Aorta (tissue), 5 donors: ENCODE measurements around the gene TBL1X. TPM values are rescaled to one million over a fixed set of nuclear protein-coding genes. Genes with fewer than 3 reads are reported as not detected.
"Not testable (repeated sequence)": the region's sequence is repeated elsewhere in the genome, so short reads cannot be mapped to it uniquely, and the experiment has no call there.

Experiments used
- ATAC-seq: fragments of 200-7000 bp; cut with Tn5 transposase; one replicate; pipeline ENCODE4 v1.9.1; 2022; ENCODE audit warnings: moderate library complexity; ENCODE audit not compliant: low FRiP score
- DNase-seq, 2 donors: peaks; one replicate each; pipeline ENCODE4 v3.0.0-alpha.2; 2020
- H3K27ac ChIP-seq, 2 donors: one replicate each; pipeline ENCODE4 v1.5.1; 2013; ENCODE audit warnings: low read length in 2 of 2, mild to moderate bottlenecking in 2 of 2, moderate library complexity in 2 of 2, control low read depth in 1 of 2, inconsistent platforms in 1 of 2, low read depth in 1 of 2
- H3K27me3 ChIP-seq, 2 donors: one replicate each; pipeline ENCODE4 v1.6.1; 2013; ENCODE audit warnings: control low read depth in 1 of 2, low read length in 1 of 2, mild to moderate bottlenecking in 1 of 2, moderate library complexity in 1 of 2; ENCODE audit not compliant: insufficient read depth in 2 of 2, control insufficient read depth in 1 of 2
- H3K36me3 ChIP-seq, 2 donors: one replicate each; pipeline ENCODE4 v1.6.1; 2013; ENCODE audit warnings: control low read depth in 1 of 2, low read length in 1 of 2, mild to moderate bottlenecking in 1 of 2; ENCODE audit not compliant: insufficient read depth in 2 of 2, control insufficient read depth in 1 of 2
- H3K4me1 ChIP-seq, 2 donors: one replicate each; pipeline ENCODE4 v1.6.1; 2013; ENCODE audit warnings: low read length in 2 of 2, control low read depth in 1 of 2, mild to moderate bottlenecking in 1 of 2, moderate library complexity in 1 of 2; ENCODE audit not compliant: insufficient read depth in 2 of 2, control insufficient read depth in 1 of 2
- H3K4me3 ChIP-seq, 2 donors: one replicate each; pipeline ENCODE4 v1.5.1; 2013; ENCODE audit warnings: low read length in 2 of 2, control low read depth in 1 of 2, mild to moderate bottlenecking in 1 of 2
- H3K9me3 ChIP-seq: one replicate; pipeline ENCODE4 v1.6.1; 2013; ENCODE audit warnings: mild to moderate bottlenecking, low read length; ENCODE audit not compliant: control insufficient read depth
- WGBS, 2 donors: extraction: QIAGEN DNeasy Blood & Tissue Kit; methylation state at CpG; one replicate each; pipeline ENCODE4 v1.1.7; 2013; 5-methylcytosine and 5-hydroxymethylcytosine counted together
- intact Hi-C, 2 donors: fragments of 100-400 bp; cut with DNase I; formaldehyde crosslinking; loops; one replicate each; pipeline versions ENCODE4 v1.14.2 to v1.15.0; 2022
- polyA plus RNA-seq, 2 donors: library from polyadenylated mRNA; stranded (reverse); fragments of 200-250 nt; gene quantifications; one replicate each; pipeline ENCODE4 v1.2.3, GENCODE V29; 2013
- total RNA-seq, 2 donors: library from RNA; stranded (reverse); fragmentation: NEBNext Ultra II Directional; extraction: Animal tissue kit (Norgen Biotek cat#: 25700); gene quantifications; one replicate each; pipeline ENCODE4 v1.2.1, GENCODE V29; 2021
- donor health status: healthy with polysubstance abuse.
- donor health status: Bipolar disorder and iron deficiency.
- donor health status: DM: no; HTN: no; CAD: no.
- donor health status: DM: no; HTN: no; CAD: no.
- donor health status: DM: yes; HTN: yes; CAD: no.

The TBL1X gene
- total and polyA plus RNA-seq, 4 donors, result 8.9 to 81.2 (median 27.5) TPM

- Histone ChIP-seq H3K36me3 (no peaks in the 10 kb centered on the region), H3K9me3 (peaks cover 3% of the 10 kb centered on the region), H3K27ac (no peak overlapping the region), H3K27me3 (no peaks in the 10 kb centered on the region), H3K4me1 (no peaks in the 10 kb centered on the region), H3K4me3 (no peak overlapping the region)
- no peak for DNase-seq
- intact Hi-C loops, result no loop called here
- no peak for ATAC-seq
- 23 to 38% methylated on average over 4 of the region's 4 CpGs for WGBS, 2 donors
Observed at GRCh38 chrX:9758021-9758638, 293.3 kb downstream of the TBL1X start.

GRCh38 chrX:9759337-9759736, 294.5 kb downstream of the TBL1X start:
- intact Hi-C loops, result no loop called here
- H3K4me3 ChIP-seq, result no peak overlapping the region
- no peak overlapping the region for H3K27ac ChIP-seq
- peaks cover 3% of the 10 kb centered on the region for H3K9me3 ChIP-seq
- no peak for ATAC-seq
- no peaks in the 10 kb centered on the region for H3K36me3 ChIP-seq
- DNase-seq, result no peak
- no peaks in the 10 kb centered on the region for H3K4me1 ChIP-seq
- 54 to 56% methylated on average over 8 of the region's 8 CpGs for WGBS, 2 donors
- no peaks in the 10 kb centered on the region for H3K27me3 ChIP-seq

GRCh38 chrX:9765072-9765736, 300.3 kb downstream of the TBL1X start:
- no peak for DNase-seq
- 12 to 16% methylated on average over 67 of the region's 67 CpGs for WGBS, 2 donors
- H3K36me3 ChIP-seq, result no peaks in the 10 kb centered on the region
- H3K27ac ChIP-seq, result no peak overlapping the region
- H3K4me3 ChIP-seq, result no peak overlapping the region
- peak; percentile 19 for ATAC-seq
- no peaks in the 10 kb centered on the region for H3K9me3 ChIP-seq
- no peaks in the 10 kb centered on the region for H3K4me1 ChIP-seq
- peaks cover 0 to 2% of the 10 kb centered on the region in 2 donors for H3K27me3 ChIP-seq
- intact Hi-C loops, result no loop called here

- ATAC-seq (no peak), DNase-seq (no peak)
- H3K27ac ChIP-seq, result no peak within 1 kb of the TSS
- H3K4me1 ChIP-seq, result no peaks in the 10 kb centered on the region
- WGBS, 2 donors, result 22 to 27% methylated on average over 19 to 26 of the region's 26 CpGs
- no peaks in the 10 kb centered on the region for H3K36me3 ChIP-seq
- peaks cover 0 to 2% of the 10 kb centered on the region in 2 donors for H3K27me3 ChIP-seq
- intact Hi-C loops, result no loop called here
- no peaks in the 10 kb centered on the region for H3K9me3 ChIP-seq
- no peak within 1 kb of the TSS for H3K4me3 ChIP-seq
Observed at GRCh38 chrX:9765737-9766097, 300.9 kb downstream of the TBL1X start, which contains the start of gene GPR143. TSS of gene GPR143 (minus strand) at chrX:9765847. CDS start at chrX:9765817, 30 bp downstream.

- Histone ChIP-seq H3K4me1 (no peaks in the 10 kb centered on the region), H3K36me3 (no peaks in the 10 kb centered on the region), H3K4me3 (no peak overlapping the region), H3K27me3 (peaks cover 0 to 2% of the 10 kb centered on the region in 2 donors), H3K9me3 (no peaks in the 10 kb centered on the region), H3K27ac (no peak overlapping the region)
- ATAC-seq, result no peak
- intact Hi-C loops, result no loop called here
- no peak for DNase-seq
- 63 to 84% methylated on average over 6 of the region's 6 CpGs for WGBS, 2 donors
Observed at GRCh38 chrX:9767375-9767774, 302.5 kb downstream of the TBL1X start.

GRCh38 chrX:9768321-9768839, 303.5 kb downstream of the TBL1X start:
- H3K27ac ChIP-seq, DNase-seq, H3K27me3 ChIP-seq, H3K36me3 ChIP-seq, ATAC-seq, intact Hi-C loops, H3K9me3 ChIP-seq, H3K4me3 ChIP-seq, H3K4me1 ChIP-seq: not testable (repeated sequence)
- WGBS, 2 donors, result 78 to 89% methylated on average over 5 of the region's 5 CpGs

GRCh38 chrX:9770319-9770718, 305.5 kb downstream of the TBL1X start:
- intact Hi-C loops, result no loop called here
- DNase-seq (no peak), ATAC-seq (no peak)
- WGBS, 2 donors, result 55 to 86% methylated on average over 1 of the region's 1 CpG
- Histone ChIP-seq H3K4me3 (no peak overlapping the region), H3K27ac (no peak overlapping the region), H3K9me3 (no peaks in the 10 kb centered on the region), H3K36me3 (no peaks in the 10 kb centered on the region), H3K4me1 (no peaks in the 10 kb centered on the region), H3K27me3 (no peaks in the 10 kb centered on the region)

GRCh38 chrX:9772943-9773342, 308.1 kb downstream of the TBL1X start:
- H3K27me3 ChIP-seq, result no peaks in the 10 kb centered on the region
- 71 to 82% methylated on average over 6 of the region's 6 CpGs for WGBS, 2 donors
- no peak overlapping the region for H3K4me3 ChIP-seq
- H3K9me3 ChIP-seq, result no peaks in the 10 kb centered on the region
- H3K36me3 ChIP-seq, result no peaks in the 10 kb centered on the region
- H3K27ac ChIP-seq, result no peak overlapping the region
- ATAC-seq, result no peak
- DNase-seq, result no peak
- intact Hi-C loops, result no loop called here
- H3K4me1 ChIP-seq, result no peaks in the 10 kb centered on the region

GRCh38 chrX:9775930-9776329, 311.1 kb downstream of the TBL1X start:
- Histone ChIP-seq H3K27me3 (no peaks in the 10 kb centered on the region), H3K4me3 (no peak overlapping the region), H3K36me3 (no peaks in the 10 kb centered on the region), H3K4me1 (no peaks in the 10 kb centered on the region), H3K27ac (no peak overlapping the region), H3K9me3 (no peaks in the 10 kb centered on the region)
- intact Hi-C loops, result no loop called here
- no peak for ATAC-seq
- no peak for DNase-seq
- WGBS, 2 donors, result 84 to 91% methylated on average over 8 of the region's 8 CpGs
